HepG2 (cell line): ENCODE data around the gene BHMT.

Source experiments
- CBX1 ChIP-seq: IDR thresholded peaks from one replicate; pipeline ENCODE4 v1.6.1; 2016; ENCODE audit warnings: antibody characterized with exemption, low read depth
- CBX5 ChIP-seq: sonication (generic); formaldehyde crosslinking; IDR thresholded peaks from 2 replicates; pipeline ENCODE4 v1.4.0; 2020; ENCODE audit warnings: missing genetic modification reagents, borderline replicate concordance
- EZH2 ChIP-seq: conservative IDR thresholded peaks from 2 replicates; pipeline ENCODE4 v1.6.1; 2012; ENCODE audit warnings: mild to moderate bottlenecking, low read depth, low read length, moderate library complexity
- GTF2F1 ChIP-seq: fragments of 150-350 bp; IDR thresholded peaks from 2 replicates; pipeline ENCODE4 v1.6.1; 2014; ENCODE audit warnings: low read length
- MXI1 ChIP-seq: IDR thresholded peaks from 3 replicates; pipeline ENCODE4 v1.6.1; 2012; ENCODE audit warnings: low read depth, low read length, inconsistent platforms, borderline replicate concordance
- PTBP1 ChIP-seq: fragments of 200-400 bp; formaldehyde crosslinking; IDR thresholded peaks from 2 replicates; pipeline ENCODE4 v1.6.1; 2018; ENCODE audit warnings: low read length, low read depth; ENCODE audit not compliant: poor library complexity, severe bottlenecking
- SMYD3 ChIP-seq: sonication (generic); formaldehyde crosslinking; IDR thresholded peaks from 2 replicates; pipeline ENCODE4 v1.8.1; 2023; ENCODE audit warnings: mild to moderate bottlenecking, missing genetic modification reagents
- YY1 ChIP-seq: IDR thresholded peaks from 2 replicates; pipeline ENCODE4 v1.6.1; 2011; ENCODE audit warnings: low read length, low read depth, moderate library complexity, mild to moderate bottlenecking; ENCODE audit not compliant: insufficient read depth, insufficient replicate concordance
- ZNF263 ChIP-seq: sonication (generic); formaldehyde crosslinking; IDR thresholded peaks from 2 replicates; pipeline ENCODE4 v1.4.0; 2020; ENCODE audit warnings: missing genetic modification reagents
- TF ChIP-seq, protein P1 (sequence below): sonication (generic); formaldehyde crosslinking; IDR thresholded peaks from 2 replicates; pipeline ENCODE4 v1.8.1; 2022; ENCODE audit warnings: mild to moderate bottlenecking, missing genetic modification reagents
- TF ChIP-seq, protein P2 (sequence below): sonication (generic); formaldehyde crosslinking; IDR thresholded peaks from 2 replicates; pipeline ENCODE4 v1.8.1; 2023; ENCODE audit warnings: mild to moderate bottlenecking, missing genetic modification reagents
- TF ChIP-seq, protein P3 (sequence below): fragments of 450-650 bp; IDR thresholded peaks from 2 replicates; pipeline ENCODE4 v1.6.1; 2017; ENCODE audit warnings: mild to moderate bottlenecking
- TF ChIP-seq, protein P4 (sequence below): sonication (generic); formaldehyde crosslinking; IDR thresholded peaks from 2 replicates; pipeline ENCODE4 v1.5.0; 2020; ENCODE audit warnings: mild to moderate bottlenecking, missing genetic modification reagents, moderate library complexity
- TF ChIP-seq, protein P5 (sequence below), 2 experiments: IDR thresholded peaks; 2 replicates each; pipeline ENCODE4 v1.6.1; 2011 to 2012; ENCODE audit warnings: low read length in 2 of 2, borderline replicate concordance in 1 of 2, low read depth in 1 of 2, mild to moderate bottlenecking in 1 of 2, moderate library complexity in 1 of 2

DNA sequence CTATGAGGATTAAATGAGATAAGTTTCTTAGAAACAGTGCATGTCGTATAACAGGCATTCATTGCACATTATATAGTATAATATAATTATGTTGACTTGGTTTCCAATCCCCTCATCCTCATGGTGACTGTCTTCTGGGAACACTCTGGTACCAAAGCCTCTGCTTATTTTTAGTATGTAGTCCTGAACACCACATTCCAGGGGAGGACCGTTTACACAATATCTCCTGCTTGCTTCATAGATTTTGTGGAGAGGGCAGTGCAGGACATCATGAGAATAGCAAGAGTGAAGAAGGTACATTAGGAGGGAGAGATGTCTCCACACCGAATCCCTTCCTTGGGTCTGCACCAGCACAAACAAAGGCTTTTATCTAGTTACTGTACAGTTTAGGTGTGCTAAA is 20.5 kb upstream of the BHMT start:
- no peak for TF ChIP-seq ZNF263 (CRISPR knock-in tag)
- TF ChIP-seq, protein P1, sequence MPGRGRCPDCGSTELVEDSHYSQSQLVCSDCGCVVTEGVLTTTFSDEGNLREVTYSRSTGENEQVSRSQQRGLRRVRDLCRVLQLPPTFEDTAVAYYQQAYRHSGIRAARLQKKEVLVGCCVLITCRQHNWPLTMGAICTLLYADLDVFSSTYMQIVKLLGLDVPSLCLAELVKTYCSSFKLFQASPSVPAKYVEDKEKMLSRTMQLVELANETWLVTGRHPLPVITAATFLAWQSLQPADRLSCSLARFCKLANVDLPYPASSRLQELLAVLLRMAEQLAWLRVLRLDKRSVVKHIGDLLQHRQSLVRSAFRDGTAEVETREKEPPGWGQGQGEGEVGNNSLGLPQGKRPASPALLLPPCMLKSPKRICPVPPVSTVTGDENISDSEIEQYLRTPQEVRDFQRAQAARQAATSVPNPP (CRISPR knock-in tag), result no peak
- TF ChIP-seq, protein P2, sequence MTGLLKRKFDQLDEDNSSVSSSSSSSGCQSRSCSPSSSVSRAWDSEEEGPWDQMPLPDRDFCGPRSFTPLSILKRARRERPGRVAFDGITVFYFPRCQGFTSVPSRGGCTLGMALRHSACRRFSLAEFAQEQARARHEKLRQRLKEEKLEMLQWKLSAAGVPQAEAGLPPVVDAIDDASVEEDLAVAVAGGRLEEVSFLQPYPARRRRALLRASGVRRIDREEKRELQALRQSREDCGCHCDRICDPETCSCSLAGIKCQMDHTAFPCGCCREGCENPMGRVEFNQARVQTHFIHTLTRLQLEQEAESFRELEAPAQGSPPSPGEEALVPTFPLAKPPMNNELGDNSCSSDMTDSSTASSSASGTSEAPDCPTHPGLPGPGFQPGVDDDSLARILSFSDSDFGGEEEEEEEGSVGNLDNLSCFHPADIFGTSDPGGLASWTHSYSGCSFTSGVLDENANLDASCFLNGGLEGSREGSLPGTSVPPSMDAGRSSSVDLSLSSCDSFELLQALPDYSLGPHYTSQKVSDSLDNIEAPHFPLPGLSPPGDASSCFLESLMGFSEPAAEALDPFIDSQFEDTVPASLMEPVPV, result no peak
- TF ChIP-seq CBX1, result no peak
- TF ChIP-seq, protein P3, sequence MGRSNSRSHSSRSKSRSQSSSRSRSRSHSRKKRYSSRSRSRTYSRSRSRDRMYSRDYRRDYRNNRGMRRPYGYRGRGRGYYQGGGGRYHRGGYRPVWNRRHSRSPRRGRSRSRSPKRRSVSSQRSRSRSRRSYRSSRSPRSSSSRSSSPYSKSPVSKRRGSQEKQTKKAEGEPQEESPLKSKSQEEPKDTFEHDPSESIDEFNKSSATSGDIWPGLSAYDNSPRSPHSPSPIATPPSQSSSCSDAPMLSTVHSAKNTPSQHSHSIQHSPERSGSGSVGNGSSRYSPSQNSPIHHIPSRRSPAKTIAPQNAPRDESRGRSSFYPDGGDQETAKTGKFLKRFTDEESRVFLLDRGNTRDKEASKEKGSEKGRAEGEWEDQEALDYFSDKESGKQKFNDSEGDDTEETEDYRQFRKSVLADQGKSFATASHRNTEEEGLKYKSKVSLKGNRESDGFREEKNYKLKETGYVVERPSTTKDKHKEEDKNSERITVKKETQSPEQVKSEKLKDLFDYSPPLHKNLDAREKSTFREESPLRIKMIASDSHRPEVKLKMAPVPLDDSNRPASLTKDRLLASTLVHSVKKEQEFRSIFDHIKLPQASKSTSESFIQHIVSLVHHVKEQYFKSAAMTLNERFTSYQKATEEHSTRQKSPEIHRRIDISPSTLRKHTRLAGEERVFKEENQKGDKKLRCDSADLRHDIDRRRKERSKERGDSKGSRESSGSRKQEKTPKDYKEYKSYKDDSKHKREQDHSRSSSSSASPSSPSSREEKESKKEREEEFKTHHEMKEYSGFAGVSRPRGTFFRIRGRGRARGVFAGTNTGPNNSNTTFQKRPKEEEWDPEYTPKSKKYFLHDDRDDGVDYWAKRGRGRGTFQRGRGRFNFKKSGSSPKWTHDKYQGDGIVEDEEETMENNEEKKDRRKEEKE, result no peak
- TF ChIP-seq, protein P4, sequence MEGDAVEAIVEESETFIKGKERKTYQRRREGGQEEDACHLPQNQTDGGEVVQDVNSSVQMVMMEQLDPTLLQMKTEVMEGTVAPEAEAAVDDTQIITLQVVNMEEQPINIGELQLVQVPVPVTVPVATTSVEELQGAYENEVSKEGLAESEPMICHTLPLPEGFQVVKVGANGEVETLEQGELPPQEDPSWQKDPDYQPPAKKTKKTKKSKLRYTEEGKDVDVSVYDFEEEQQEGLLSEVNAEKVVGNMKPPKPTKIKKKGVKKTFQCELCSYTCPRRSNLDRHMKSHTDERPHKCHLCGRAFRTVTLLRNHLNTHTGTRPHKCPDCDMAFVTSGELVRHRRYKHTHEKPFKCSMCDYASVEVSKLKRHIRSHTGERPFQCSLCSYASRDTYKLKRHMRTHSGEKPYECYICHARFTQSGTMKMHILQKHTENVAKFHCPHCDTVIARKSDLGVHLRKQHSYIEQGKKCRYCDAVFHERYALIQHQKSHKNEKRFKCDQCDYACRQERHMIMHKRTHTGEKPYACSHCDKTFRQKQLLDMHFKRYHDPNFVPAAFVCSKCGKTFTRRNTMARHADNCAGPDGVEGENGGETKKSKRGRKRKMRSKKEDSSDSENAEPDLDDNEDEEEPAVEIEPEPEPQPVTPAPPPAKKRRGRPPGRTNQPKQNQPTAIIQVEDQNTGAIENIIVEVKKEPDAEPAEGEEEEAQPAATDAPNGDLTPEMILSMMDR (CRISPR knock-in tag), result no peak
- TF ChIP-seq PTBP1, result no peak
- no peak for TF ChIP-seq CBX5 (CRISPR knock-in tag)
- TF ChIP-seq EZH2, result no peak
- TF ChIP-seq YY1, result no peak
- TF ChIP-seq, protein P5, sequence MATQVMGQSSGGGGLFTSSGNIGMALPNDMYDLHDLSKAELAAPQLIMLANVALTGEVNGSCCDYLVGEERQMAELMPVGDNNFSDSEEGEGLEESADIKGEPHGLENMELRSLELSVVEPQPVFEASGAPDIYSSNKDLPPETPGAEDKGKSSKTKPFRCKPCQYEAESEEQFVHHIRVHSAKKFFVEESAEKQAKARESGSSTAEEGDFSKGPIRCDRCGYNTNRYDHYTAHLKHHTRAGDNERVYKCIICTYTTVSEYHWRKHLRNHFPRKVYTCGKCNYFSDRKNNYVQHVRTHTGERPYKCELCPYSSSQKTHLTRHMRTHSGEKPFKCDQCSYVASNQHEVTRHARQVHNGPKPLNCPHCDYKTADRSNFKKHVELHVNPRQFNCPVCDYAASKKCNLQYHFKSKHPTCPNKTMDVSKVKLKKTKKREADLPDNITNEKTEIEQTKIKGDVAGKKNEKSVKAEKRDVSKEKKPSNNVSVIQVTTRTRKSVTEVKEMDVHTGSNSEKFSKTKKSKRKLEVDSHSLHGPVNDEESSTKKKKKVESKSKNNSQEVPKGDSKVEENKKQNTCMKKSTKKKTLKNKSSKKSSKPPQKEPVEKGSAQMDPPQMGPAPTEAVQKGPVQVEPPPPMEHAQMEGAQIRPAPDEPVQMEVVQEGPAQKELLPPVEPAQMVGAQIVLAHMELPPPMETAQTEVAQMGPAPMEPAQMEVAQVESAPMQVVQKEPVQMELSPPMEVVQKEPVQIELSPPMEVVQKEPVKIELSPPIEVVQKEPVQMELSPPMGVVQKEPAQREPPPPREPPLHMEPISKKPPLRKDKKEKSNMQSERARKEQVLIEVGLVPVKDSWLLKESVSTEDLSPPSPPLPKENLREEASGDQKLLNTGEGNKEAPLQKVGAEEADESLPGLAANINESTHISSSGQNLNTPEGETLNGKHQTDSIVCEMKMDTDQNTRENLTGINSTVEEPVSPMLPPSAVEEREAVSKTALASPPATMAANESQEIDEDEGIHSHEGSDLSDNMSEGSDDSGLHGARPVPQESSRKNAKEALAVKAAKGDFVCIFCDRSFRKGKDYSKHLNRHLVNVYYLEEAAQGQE (IDR thresholded peaks at IDR 0.05; ENCODE audit: borderline replicate concordance in 1 of 2, low read depth in 1 of 2, low read length in 2 of 2), result no peak
- TF ChIP-seq GTF2F1, result no peak
- TF ChIP-seq SMYD3, result no peak
- TF ChIP-seq MXI1, result no peak
